Measurements from ENCODE around the gene DSP.

The DSP gene

GRCh38 chr6:7562769-7563168 is 21.3 kb downstream of the DSP start:
- DNase-seq (ENCODE audit: low read depth in 2 of 2) = no peak

- no peak for DNase-seq (ENCODE audit: low read depth in 2 of 2)
Observed at GRCh38 chr6:7566107-7566506, 24.6 kb downstream of the DSP start.

GRCh38 chr6:7566617-7567173 is 25.2 kb downstream of the DSP start:
- no peak for DNase-seq (ENCODE audit: low read depth in 2 of 2)

- DNase-seq (ENCODE audit: low read depth in 2 of 2) = no peak
Observed at GRCh38 chr6:7568021-7568420, 26.6 kb downstream of the DSP start.

- no peak for DNase-seq (ENCODE audit: low read depth in 2 of 2)
Observed at GRCh38 chr6:7569082-7569481, 27.6 kb downstream of the DSP start.

GRCh38 chr6:7572213-7572943 is 30.9 kb downstream of the DSP start:
- no peak for DNase-seq (ENCODE audit: low read depth in 2 of 2)

GRCh38 chr6:7574500-7574899 is 33.0 kb downstream of the DSP start:
- DNase-seq (ENCODE audit: low read depth in 2 of 2) = no peak

DNA sequence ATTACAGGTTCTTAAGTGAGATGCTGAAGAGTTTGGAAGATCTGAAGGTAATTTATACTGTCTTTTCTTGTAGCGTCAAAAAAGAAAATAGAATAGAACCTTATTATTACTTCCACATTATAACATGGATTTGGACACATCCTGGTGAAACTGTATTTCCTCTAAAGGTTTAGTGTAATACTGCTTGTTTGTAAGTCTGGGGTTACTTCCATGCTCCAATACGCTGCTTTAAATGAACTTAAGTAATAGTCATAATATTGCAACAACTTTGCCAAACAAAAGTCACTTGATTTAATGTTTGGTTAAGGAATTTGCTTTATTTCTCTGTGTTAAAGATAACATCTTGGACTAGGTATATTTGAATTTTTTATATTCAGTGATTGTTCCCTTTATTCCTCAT is 37.0 kb downstream of the DSP start:
- no peak for DNase-seq (ENCODE audit: low read depth in 2 of 2)

DNA sequence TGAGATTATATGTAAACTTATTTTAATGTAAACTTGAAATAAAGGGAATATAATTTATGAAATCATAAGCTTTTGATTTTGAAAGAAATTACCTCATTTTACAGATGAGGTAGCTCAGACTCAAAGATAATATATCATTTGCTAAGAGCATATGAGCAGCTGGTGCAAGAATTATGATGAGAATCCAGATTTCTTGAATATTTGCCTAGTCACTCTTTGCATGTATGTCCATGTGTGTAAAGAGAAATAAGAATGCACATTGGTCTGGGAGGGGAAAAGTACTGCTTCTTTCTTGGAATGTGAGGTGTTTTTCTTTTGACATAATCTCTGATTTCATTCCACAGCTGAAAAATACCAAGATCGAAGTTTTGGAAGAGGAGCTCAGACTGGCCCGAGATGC is 37.5 kb downstream of the DSP start:
- no peak for DNase-seq (ENCODE audit: low read depth in 2 of 2)

DNA sequence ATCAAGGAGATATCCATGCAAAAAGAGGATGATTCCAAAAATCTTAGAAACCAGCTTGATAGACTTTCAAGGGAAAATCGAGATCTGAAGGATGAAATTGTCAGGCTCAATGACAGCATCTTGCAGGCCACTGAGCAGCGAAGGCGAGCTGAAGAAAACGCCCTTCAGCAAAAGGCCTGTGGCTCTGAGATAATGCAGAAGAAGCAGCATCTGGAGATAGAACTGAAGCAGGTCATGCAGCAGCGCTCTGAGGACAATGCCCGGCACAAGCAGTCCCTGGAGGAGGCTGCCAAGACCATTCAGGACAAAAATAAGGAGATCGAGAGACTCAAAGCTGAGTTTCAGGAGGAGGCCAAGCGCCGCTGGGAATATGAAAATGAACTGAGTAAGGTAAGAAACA is 38.4 kb downstream of the DSP start:
- no peak for DNase-seq (ENCODE audit: low read depth in 2 of 2)

- no peak for DNase-seq (ENCODE audit: low read depth in 2 of 2)
Observed at GRCh38 chr6:7580537-7580926, 39.1 kb downstream of the DSP start.

GRCh38 chr6:7580927-7581618 is 39.6 kb downstream of the DSP start:
- no peak for DNase-seq (ENCODE audit: low read depth in 2 of 2)

DNA sequence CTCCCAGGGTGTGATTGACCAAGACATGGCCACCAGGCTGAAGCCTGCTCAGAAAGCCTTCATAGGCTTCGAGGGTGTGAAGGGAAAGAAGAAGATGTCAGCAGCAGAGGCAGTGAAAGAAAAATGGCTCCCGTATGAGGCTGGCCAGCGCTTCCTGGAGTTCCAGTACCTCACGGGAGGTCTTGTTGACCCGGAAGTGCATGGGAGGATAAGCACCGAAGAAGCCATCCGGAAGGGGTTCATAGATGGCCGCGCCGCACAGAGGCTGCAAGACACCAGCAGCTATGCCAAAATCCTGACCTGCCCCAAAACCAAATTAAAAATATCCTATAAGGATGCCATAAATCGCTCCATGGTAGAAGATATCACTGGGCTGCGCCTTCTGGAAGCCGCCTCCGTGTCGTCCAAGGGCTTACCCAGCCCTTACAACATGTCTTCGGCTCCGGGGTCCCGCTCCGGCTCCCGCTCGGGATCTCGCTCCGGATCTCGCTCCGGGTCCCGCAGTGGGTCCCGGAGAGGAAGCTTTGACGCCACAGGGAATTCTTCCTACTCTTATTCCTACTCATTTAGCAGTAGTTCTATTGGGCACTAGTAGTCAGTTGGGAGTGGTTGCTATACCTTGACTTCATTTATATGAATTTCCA is 43.9 kb downstream of the DSP start:
- no peak for DNase-seq (ENCODE audit: low read depth in 2 of 2)

GRCh38 chr6:7587631-7588100 is 46.2 kb downstream of the DSP start:
- no peak for DNase-seq (ENCODE audit: low read depth in 2 of 2)

- DNase-seq (ENCODE audit: low read depth in 2 of 2) = no peak
Observed at GRCh38 chr6:7588506-7588905, 47.0 kb downstream of the DSP start.

DNA sequence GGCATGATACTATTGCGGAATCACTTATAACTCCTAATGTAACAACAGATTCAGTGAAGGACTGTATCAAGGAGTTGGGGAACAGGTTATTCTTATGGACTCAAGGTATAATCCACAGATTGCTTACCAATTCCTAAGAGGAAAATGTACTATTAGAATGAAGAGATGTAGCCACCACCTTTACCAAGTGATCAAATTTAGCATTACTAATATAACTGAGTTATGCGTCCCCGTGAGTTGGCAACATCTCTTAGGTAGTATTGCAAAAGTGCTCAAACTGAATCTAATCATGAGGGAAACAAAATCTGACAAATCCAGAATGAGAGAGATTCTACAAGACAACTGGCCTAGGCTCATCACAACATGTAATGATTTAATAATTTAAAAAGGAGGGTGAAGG is 47.8 kb downstream of the DSP start:
- DNase-seq (ENCODE audit: low read depth in 2 of 2) = no peak

DNA sequence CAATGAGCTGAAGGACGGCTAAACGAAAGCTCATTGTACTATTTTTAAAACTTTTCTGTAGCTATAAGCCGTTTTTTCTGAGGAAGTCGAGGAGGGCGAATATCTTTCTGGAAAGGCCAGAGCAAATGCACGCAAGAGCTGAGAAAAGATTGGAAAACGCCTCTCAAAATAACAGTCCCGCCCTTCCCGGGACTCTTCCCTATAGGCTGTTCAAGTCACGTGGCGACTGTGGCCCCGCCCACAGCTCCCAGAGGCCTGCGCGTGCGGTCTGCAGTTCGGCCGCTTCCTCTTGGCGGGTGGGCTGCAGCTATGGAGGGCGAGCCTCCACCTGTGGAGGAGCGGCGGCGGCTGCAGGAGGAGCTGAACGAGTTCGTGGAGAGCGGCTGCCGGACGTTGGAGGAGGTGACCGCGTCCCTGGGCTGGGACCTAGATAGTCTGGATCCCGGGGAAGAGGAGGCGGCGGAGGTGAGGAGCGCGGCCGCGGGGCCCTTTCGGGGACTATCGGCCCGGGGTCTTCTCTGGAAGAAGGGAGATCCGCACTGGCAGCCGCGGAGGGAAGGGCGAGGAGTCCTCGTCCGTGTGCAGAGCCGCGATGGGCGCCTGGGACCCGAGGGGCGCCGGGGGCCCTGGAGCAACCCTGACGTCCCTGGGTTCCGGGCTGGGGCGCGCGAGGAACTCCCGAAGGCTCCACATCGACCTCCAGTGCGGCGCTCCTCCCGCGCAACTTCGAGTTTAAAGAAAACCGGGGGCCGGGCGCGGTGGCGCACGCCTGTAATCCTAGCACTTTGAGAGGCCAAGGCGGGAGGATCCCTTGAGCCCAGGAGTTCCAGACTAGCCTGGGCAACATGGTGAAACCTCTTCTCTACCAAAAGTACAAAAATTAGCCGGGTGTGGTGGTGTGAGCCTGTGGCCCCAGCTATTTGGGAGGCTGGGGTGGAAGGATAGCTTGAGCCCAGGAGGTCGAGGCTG is 48.8 kb downstream of the DSP start, which contains the start of gene SNRNP48:
SNRNP48 (plus strand) TSS at position 250 of the 969 bp plus-strand sequence; CDS start at position 310, 60 bp downstream.
- peak; percentile 79 to 85 for DNase-seq (ENCODE audit: low read depth in 2 of 2)

DNA sequence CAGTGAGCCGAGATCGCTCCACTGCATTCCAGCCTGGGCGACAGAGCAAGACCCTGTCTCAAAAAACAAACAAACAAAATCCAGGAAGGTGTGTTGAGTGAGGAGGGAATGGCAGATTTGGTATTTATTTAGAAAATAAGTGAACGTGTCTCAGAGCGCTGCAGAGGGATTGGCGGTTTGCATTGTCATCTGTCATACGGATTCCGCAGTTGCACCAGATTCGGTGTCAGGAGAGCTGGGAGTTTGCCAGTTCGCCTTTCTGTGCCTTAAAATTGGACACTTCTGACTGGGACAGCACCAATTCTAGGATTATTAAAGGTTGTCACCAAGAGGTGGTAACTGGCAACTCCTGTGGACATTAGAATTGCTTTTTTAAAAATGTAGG is 49.4 kb downstream of the DSP start:
- DNase-seq (ENCODE audit: low read depth in 2 of 2) = no peak

DNA sequence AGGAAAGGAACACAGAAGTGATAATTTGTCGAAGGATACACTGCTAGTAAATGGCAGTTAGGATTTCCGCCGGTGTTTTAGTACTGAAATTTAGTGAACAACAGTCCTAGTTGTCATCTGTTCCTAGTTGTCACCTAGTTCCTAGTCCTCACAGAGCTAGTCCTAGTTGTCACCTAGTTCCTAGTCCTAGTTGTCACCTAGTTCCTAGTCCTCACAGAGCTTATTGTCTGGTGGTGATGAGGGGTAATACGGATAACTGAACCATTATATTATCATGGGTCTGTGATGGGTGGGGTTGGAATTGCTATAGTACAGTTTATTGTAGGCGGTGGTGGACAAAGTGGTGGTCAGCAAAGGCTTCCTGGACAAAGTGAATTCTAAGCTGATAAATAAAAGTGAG is 50.3 kb downstream of the DSP start:
- no peak for DNase-seq (ENCODE audit: low read depth in 2 of 2)

- no peak for DNase-seq (ENCODE audit: low read depth in 2 of 2)
Observed at GRCh38 chr6:7593229-7593628, 51.8 kb downstream of the DSP start.

GRCh38 chr6:7594579-7595125 is 53.2 kb downstream of the DSP start:
- DNase-seq (ENCODE audit: low read depth in 2 of 2) = no peak

Data from stimulated activated CD8-positive, alpha-beta memory T cell treated with anti-CD3 and anti-CD28 coated beads, Interleukin-2, amount 100 ng/mL, for 1 hour (primary cell).